ENCODE data around the gene MEN1.

MEN1 gene

GRCh38 chr11:64784813-64785581 is 25.4 kb downstream of the MEN1 start:
- no peak for DNase-seq (ENCODE audit: low read depth in 2 of 2)

- peak; percentile 100 for DNase-seq (ENCODE audit: low read depth in 2 of 2)
Observed at GRCh38 chr11:64778473-64779298, 31.7 kb downstream of the MEN1 start, which contains the start of gene SF1. Gene SF1 (minus strand): TSS chr11:64778542. CDS start chr11:64778392, 150 bp downstream.

- no peak for DNase-seq (ENCODE audit: low read depth in 2 of 2)
Observed at GRCh38 chr11:64778223-64778472, 32.2 kb downstream of the MEN1 start.

GRCh38 chr11:64777449-64778222 is 32.7 kb downstream of the MEN1 start:
- peak; percentile 47 to 54 for DNase-seq (ENCODE audit: low read depth in 2 of 2)

GRCh38 chr11:64776875-64777274 is 33.5 kb downstream of the MEN1 start:
- DNase-seq (ENCODE audit: low read depth in 2 of 2) = no peak

GRCh38 chr11:64776425-64776824 is 33.9 kb downstream of the MEN1 start:
- no peak for DNase-seq (ENCODE audit: low read depth in 2 of 2)

- no peak for DNase-seq (ENCODE audit: low read depth in 2 of 2)
Observed at GRCh38 chr11:64774144-64774543, 36.2 kb downstream of the MEN1 start.

GRCh38 chr11:64772303-64773018 is 37.9 kb downstream of the MEN1 start:
- no peak for DNase-seq (ENCODE audit: low read depth in 2 of 2)

- no peak for DNase-seq (ENCODE audit: low read depth in 2 of 2)
Observed at GRCh38 chr11:64771861-64772260, 38.5 kb downstream of the MEN1 start.

GRCh38 chr11:64770120-64770519 is 40.2 kb downstream of the MEN1 start:
- DNase-seq (ENCODE audit: low read depth in 2 of 2) = no peak

GRCh38 chr11:64769283-64769682 is 41.1 kb downstream of the MEN1 start:
- no peak for DNase-seq (ENCODE audit: low read depth in 2 of 2)

GRCh38 chr11:64768300-64768694 is 42.1 kb downstream of the MEN1 start:
- DNase-seq (ENCODE audit: low read depth in 2 of 2) = no peak

- no peak for DNase-seq (ENCODE audit: low read depth in 2 of 2)
Observed at GRCh38 chr11:64767344-64768299, 42.7 kb downstream of the MEN1 start.

- no peak for DNase-seq (ENCODE audit: low read depth in 2 of 2)
Observed at GRCh38 chr11:64766881-64767280, 43.5 kb downstream of the MEN1 start.

GRCh38 chr11:64765851-64766665 is 44.3 kb downstream of the MEN1 start:
- DNase-seq (ENCODE audit: low read depth in 2 of 2) = no peak

GRCh38 chr11:64765291-64765850 is 45.0 kb downstream of the MEN1 start:
- DNase-seq (ENCODE audit: low read depth in 2 of 2) = no peak

- DNase-seq (ENCODE audit: low read depth in 2 of 2) = no peak
Observed at GRCh38 chr11:64764753-64765152, 45.6 kb downstream of the MEN1 start.

- no peak for DNase-seq (ENCODE audit: low read depth in 2 of 2)
Observed at GRCh38 chr11:64764040-64764611, 46.2 kb downstream of the MEN1 start.

GRCh38 chr11:64763526-64764039 is 46.8 kb downstream of the MEN1 start:
- DNase-seq (ENCODE audit: low read depth in 2 of 2) = no peak

All from fibroblast of skin of left biceps (primary cell).